Right lobe of liver (tissue), 4 donors: ENCODE measurements around the gene DACH1.

Source experiments
- POLR2A ChIP-seq: fragments of 450-650 bp; IDR thresholded peaks from one replicate; pipeline ENCODE4 v1.6.1; 2017; ENCODE audit warnings: antibody characterized with exemption, mild to moderate bottlenecking
- TF ChIP-seq, protein P1 (sequence below), 4 donors: fragments of 200-600 bp in 3 of 4; fragments of 450-650 bp in 1 of 4; IDR thresholded peaks; one replicate each; pipeline versions ENCODE4 v1.5.1 to v1.8.0; 2016 to 2022; ENCODE audit warnings: antibody characterized with exemption in 4 of 4, mild to moderate bottlenecking in 2 of 4
- donor health status: DM: no; HTN: no; CAD: no.
- donor health status: DM: no; HTN: no; CAD: no.
- donor health status: DM: no; HTN: yes; CAD: no.

DNA sequence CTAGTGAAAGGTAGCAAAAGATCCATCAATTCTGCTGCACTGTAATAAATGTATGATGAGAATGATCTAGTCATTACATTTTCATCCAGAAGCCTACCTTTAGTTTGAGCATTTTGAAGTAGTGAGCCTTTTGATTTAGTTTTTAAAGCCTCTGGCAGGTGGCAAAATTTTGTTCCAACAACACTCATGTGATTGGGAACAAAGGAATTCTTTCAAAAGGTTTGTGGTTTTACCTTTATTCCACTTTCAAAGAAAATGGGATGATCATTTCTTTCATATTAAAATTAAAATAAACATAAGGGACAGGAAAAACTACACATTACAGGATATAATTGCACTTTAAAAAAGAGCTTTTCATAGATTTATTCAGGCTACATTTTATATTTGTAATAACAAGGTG, 260.2 kb downstream of the DACH1 start:
- TF ChIP-seq, protein P1, sequence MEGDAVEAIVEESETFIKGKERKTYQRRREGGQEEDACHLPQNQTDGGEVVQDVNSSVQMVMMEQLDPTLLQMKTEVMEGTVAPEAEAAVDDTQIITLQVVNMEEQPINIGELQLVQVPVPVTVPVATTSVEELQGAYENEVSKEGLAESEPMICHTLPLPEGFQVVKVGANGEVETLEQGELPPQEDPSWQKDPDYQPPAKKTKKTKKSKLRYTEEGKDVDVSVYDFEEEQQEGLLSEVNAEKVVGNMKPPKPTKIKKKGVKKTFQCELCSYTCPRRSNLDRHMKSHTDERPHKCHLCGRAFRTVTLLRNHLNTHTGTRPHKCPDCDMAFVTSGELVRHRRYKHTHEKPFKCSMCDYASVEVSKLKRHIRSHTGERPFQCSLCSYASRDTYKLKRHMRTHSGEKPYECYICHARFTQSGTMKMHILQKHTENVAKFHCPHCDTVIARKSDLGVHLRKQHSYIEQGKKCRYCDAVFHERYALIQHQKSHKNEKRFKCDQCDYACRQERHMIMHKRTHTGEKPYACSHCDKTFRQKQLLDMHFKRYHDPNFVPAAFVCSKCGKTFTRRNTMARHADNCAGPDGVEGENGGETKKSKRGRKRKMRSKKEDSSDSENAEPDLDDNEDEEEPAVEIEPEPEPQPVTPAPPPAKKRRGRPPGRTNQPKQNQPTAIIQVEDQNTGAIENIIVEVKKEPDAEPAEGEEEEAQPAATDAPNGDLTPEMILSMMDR (IDR thresholded peaks at IDR 0.05): no peak
- TF ChIP-seq POLR2A: no peak
